Measurements from ENCODE around the gene FAHD1.

The FAHD1 gene

GRCh38 chr16:1826691-1827573 is at the start of gene FAHD1, which contains the start of gene HAGH:
Gene FAHD1, plus strand, starts transcription at chr16:1827206. Its CDS starts 33 bp downstream, at chr16:1827239.
Gene HAGH, minus strand, starts transcription at chr16:1826825. Its CDS starts 38 bp downstream, at chr16:1826787.
- DNase-seq (ENCODE audit: low spot score), result peak; percentile 91

- DNase-seq (ENCODE audit: low spot score), result no peak
Measured at GRCh38 chr16:1777375-1778199, 49.4 kb upstream of the FAHD1 start.

DNA sequence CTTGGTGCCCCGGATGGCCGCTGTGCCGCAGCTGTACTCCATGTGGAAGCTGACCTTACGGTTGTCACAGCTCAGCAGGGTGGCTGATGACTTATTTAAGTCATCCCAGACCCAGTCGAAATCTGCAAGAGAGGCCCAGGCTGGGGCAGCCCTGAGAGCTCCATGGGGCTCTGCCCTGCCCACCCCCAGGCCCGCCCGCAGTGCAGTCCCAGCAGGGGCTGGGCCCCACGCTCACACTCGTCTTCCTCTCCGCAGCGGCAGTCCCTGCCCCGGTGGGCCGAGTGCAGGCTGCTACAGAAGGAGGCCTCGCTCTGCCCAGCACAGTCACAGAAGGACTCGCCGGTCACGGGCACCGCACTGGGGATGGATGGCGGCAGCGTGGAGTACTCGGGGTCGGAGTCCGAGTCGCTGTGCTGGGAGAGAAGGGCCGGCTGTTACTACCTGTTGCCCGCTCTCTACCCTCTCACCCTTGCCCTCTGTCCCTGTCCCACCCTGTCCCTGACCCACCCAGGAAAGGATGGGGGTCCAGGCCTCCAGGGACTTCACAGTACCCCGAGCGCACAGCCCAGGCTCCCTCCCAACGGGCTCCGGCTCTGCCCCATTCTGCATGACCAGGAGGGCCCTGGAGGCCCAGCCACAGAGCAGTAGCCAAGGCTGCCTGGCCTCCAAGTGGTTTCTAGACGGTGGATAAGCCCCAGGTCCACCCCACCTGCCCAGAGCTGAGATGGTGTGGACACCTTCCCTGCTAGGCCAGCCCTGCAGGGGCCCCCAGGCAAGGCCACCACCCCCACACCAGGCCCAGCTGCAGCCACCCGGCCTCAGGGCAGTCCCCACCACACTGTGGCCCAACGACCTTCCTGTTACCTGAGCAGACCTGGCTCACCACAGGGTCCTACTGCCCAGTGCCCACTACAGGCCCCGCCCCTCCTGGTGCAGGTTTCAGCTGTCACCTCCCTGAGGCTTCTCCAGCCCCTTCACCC is 48.5 kb upstream of the FAHD1 start:
- DNase-seq (ENCODE audit: low spot score), result no peak

DNA sequence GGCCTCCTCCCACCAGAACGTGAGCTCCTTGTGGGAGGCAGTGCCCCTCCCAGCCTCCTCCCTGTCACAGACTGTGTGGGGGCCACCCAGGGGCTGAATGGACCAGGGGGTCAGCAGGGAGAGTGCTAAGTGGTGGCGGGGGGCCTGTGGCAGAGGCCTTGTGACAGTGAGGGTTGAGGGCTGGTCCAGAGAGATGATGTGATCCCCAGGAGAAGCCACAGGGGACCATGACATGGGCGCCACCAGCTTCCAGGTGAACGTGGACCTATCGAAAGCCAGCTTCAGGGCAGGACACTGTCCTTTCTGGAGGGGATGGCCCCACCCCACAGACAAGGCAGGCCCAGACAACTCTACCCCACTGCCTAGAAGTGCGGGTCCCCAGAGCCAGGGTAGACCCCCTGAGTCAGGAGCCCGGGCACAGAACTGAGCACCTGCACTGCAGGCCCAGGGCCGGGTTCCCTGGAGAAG is 47.7 kb upstream of the FAHD1 start:
- DNase-seq (ENCODE audit: low spot score), result no peak

DNA sequence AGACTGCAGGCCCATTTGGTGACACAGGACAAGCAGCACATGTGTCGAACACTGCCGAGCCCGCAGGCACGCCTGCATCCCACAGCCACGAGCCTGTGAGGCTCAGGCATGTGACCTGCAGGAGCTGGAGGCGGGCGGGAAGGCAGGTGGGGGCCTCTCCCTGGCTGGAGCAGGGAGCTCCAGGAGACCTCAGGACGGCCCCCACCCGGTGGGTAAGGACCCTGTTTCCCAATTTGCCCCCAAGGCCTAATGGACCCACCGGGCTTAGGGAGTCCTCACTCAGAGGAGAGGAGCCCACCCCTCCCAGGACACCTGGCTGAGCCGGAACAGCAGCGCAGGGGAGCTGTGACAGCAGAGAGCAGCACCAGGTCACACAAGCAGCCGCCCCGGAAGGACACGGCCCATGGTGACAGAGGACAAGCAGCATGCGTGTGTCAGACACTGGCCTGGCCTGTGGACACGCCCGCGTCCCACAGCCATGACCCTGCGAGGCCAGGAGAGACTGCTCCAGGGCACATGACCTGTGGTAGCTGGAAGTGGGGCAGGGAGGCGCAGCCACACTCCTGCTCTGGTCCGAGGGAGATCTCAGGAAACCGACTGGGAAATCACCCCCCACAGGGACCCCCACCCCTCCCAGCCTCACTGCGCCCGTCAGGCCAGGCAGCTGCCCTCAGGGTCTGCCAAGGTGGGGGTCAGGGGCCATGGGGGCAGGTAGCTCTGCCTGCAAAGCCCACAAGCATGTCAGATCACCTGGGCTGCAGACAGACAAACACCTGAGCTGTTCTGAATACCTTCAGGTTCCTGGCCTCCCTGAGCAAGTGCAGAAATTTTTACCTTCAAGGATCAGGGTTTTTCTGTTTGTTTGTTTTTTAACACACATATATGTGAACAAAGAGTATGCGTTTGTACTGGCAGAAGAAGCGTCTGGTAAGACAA is 47.0 kb upstream of the FAHD1 start:
- DNase-seq (ENCODE audit: low spot score), result no peak

- DNase-seq (ENCODE audit: low spot score), result no peak
Measured at GRCh38 chr16:1780677-1781072, 46.3 kb upstream of the FAHD1 start.

- no peak for DNase-seq (ENCODE audit: low spot score)
Measured at GRCh38 chr16:1781254-1781653, 45.8 kb upstream of the FAHD1 start.

DNA sequence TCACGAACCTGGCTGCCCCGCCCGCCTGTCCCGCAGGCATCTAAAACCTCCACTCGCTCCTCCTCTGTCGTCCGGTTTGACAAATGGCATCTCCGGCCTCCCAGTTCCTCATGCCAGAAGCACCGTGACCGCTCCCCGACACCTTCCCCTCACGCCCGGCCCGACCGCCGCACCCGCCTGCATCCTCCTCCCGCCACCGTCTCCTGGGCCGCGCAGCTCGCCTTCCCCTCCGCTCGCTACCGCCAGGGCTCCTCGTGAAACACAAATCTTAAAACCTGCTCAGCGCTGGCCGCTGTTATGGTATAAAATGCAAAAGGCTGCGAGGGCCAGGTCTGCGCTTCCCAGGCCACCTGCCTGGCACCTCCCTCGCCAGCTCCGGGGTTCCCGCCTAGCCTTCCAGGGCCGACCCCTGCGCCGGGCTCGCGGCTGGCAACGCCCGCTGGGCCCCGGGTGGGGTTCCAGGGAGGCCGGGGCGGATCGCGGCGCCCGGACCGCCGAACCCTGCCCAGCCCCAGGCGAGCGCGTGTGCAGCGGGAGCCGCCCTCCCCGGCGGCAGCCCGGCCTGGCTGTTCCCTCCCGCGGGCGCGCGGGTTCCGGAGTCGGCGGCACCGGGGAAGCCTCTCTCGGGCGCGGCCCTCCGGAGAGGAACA is 45.1 kb upstream of the FAHD1 start:
- DNase-seq (ENCODE audit: low spot score), result no peak

- peak; percentile 100 for DNase-seq (ENCODE audit: low spot score)
Measured at GRCh38 chr16:1782408-1783264, 44.4 kb upstream of the FAHD1 start, which contains the start of the genes NUBP2 and SPSB3. Gene NUBP2, plus strand, starts transcription at chr16:1782960. Its CDS starts 61 bp downstream, at chr16:1783021. Gene SPSB3, minus strand, starts transcription at chr16:1782571. Its CDS starts 1,088 bp downstream, at chr16:1781483.

GRCh38 chr16:1784977-1785845 is 41.8 kb upstream of the FAHD1 start:
- DNase-seq (ENCODE audit: low spot score), result no peak

GRCh38 chr16:1785846-1786170 is 41.2 kb upstream of the FAHD1 start:
- no peak for DNase-seq (ENCODE audit: low spot score)

DNA sequence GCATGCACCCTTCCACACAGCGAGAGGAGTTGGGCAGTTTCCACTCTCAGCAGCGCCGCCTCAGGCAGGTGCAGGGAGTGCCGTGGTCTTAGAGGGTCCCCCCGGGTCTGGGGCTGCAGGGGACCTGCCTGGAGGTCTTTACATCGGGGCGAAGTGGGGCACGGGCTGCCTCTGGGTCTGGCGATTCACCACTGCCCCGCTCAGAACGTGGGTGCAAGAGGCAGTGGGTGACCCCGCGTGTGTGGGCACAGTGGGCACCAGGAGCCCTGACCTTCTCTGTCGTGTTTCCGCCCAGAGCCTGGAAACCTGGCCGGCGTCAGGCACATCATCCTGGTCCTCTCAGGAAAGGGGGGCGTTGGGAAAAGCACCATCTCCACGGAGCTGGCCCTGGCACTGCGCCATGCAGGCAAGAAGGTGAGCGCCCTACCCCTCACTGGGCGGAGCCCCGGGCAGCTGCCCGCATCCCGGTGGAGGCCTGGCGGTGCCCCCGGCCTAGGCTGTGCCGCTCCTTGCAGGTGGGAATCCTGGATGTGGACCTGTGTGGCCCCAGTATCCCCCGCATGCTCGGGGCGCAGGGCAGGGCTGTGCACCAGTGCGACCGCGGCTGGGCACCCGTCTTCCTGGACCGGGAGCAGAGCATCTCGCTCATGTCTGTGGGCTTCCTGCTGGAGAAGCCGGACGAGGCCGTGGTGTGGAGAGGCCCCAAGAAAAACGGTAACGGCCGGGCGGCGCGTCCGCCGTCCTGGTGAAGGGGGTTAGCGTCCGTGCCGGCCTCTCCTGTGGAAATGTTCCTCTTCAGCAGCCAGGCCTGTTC is 40.6 kb upstream of the FAHD1 start:
- DNase-seq (ENCODE audit: low spot score), result no peak

DNA sequence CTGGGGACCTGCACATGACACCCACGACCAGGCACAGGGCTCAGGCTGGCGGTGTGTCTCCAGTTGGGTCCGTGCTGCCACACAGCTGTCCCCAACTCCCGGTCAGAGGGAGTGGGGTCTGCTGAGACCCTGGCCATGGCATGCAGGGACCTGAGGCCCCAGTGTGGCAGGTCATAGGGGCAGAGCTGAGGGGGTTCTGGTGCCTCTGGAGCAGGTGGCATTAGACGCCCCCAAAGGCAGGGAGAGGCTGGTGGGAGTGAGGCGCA is 40.0 kb upstream of the FAHD1 start:
- DNase-seq (ENCODE audit: low spot score), result no peak

DNA sequence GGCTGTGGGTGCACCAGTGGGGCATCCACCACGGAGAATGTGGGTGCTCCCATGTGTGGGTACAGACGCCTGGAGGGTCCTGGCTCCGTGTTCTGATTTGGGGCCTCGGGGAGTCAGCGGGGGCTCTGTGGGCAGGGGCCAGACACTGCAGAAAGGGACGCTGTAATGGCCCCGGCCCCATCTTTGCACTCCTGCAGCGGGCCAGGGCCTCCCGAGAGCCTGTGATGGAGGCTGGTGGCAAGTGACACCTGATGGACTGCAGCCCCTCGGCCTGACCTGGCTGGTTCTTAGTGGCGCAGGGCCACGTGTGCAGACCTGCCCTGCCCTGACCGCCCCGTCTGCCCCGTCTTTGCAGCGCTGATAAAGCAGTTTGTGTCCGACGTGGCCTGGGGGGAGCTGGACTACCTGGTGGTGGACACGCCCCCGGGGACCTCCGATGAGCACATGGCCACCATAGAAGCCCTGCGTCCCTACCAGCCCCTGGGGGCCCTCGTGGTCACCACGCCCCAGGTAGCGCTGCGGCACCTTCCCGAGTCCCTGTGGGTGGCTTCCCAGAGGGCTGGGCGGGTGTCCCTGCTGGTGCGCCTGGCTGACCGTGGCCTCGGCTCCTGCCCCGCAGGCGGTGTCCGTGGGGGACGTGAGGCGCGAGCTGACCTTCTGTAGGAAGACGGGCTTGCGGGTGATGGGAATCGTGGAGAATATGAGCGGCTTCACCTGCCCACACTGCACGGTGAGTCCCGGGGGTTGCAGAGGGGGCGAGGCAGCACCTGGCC is 39.5 kb upstream of the FAHD1 start:
- no peak for DNase-seq (ENCODE audit: low spot score)

DNA sequence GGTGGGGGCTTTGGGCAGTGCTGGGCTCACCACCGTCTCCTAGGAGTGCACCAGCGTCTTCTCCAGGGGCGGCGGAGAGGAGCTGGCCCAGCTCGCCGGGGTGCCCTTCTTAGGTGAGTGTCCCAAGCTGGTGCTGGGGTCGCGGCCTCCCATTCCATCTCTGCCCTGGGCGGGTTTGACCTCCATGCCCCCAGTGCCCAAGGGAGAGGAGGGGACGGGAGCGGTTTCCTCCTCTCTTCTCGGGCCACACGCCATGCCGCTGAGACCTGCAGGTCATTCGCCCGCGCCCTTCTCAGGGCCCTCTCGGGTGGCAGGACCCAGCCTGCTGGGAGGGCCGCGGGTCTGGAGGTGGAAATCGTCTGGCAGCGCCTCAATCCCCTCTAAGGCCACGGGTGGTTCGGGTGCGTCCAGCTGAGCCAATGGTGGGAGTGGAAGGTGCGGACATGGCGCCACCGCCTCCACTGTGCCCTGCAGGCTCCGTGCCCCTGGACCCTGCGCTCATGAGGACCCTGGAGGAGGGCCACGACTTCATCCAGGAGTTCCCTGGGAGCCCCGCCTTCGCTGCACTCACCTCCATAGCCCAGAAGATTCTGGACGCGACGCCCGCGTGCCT is 38.8 kb upstream of the FAHD1 start:
- no peak for DNase-seq (ENCODE audit: low spot score)

DNA sequence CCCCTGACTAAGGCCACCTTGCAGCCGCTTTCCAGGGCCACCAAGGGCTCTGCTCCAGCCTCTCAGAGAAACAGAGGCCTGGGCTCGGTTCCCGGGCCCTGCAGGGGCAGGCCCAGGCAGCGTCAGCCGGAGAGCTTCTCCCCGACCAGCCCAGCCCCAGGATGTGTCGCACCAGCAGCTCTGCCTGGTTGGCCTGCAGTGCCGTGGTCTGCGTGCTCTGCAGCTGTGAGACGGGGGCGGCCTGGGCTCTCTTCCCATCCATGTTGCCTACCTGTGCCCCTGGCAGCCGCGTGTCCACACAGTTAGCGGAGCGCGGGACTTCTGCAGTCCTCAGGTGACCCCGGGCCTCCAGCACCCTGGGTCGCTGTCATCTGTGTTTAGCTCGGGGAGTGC is 38.3 kb upstream of the FAHD1 start:
- DNase-seq (ENCODE audit: low spot score), result no peak

All from activated CD4-positive, alpha-beta T cell treated with anti-CD3 and anti-CD28 coated beads, Interleukin-2, Interleukin-4, amounts not matched to agents 100 ng/mL and 50 ng/mL, durations not matched to agents 16 hours and 8 hours (primary cell).